Body of pancreas (tissue), 4 donors: ENCODE results near the gene SPDYE16.
"Not testable (repeated sequence)": the region's sequence is repeated elsewhere in the genome, so short reads cannot be mapped to it uniquely, and the experiment has no call there.

Experiments
- POLR2A ChIP-seq, 3 donors: fragments of 450-650 bp; IDR thresholded peaks; one replicate each; pipeline ENCODE4 v1.6.1; 2016; ENCODE audit warnings: antibody characterized with exemption in 3 of 3, mild to moderate bottlenecking in 2 of 3
- TF ChIP-seq, protein P1 (sequence below), 7 experiments: fragments of 450-650 bp in 4 of 7; fragments of 200-600 bp in 3 of 7; sonication (generic) in 3 of 7; IDR thresholded peaks; one replicate each; pipeline ENCODE4 v1.5.1; 2016 to 2019; ENCODE audit warnings: antibody characterized with exemption in 7 of 7

DNA sequence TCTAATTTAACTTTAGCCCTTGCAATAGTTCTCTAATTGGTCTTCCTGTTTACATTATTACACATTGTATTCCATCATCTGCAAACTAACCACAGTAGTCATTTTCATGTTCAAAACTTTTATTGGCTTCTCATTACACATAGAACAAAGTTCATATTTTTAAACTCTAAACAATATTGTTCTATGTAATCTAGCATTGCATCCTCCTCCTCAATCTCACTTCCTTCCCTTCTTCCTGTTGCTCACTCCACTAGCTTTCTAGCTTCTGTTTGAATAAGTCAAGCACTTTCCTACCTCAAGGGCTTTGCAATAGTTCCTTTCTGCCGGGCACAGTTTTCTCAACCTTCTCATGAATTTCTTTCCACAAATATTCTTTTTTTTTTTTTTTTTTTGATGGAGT is 45.5 kb upstream of the SPDYE16 start:
- TF ChIP-seq, protein P1, sequence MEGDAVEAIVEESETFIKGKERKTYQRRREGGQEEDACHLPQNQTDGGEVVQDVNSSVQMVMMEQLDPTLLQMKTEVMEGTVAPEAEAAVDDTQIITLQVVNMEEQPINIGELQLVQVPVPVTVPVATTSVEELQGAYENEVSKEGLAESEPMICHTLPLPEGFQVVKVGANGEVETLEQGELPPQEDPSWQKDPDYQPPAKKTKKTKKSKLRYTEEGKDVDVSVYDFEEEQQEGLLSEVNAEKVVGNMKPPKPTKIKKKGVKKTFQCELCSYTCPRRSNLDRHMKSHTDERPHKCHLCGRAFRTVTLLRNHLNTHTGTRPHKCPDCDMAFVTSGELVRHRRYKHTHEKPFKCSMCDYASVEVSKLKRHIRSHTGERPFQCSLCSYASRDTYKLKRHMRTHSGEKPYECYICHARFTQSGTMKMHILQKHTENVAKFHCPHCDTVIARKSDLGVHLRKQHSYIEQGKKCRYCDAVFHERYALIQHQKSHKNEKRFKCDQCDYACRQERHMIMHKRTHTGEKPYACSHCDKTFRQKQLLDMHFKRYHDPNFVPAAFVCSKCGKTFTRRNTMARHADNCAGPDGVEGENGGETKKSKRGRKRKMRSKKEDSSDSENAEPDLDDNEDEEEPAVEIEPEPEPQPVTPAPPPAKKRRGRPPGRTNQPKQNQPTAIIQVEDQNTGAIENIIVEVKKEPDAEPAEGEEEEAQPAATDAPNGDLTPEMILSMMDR (IDR thresholded peaks at IDR 0.05) = not testable (repeated sequence)
- not testable (repeated sequence) for TF ChIP-seq POLR2A (IDR thresholded peaks at IDR 0.05)
